HL-60 (cell line): Measurements from ENCODE around the gene PIH1D1.

Source experiments
- CTCF ChIP-seq: IDR thresholded peaks from one replicate; pipeline ENCODE4 v1.5.1; 2011; ENCODE audit warnings: low read length, control low read depth, inconsistent platforms; ENCODE audit not compliant: insufficient read depth
- REST ChIP-seq: IDR thresholded peaks from 2 replicates; pipeline ENCODE4 v1.6.1; 2012; ENCODE audit warnings: low read depth; ENCODE audit not compliant: insufficient replicate concordance

GRCh38 chr19:49470615-49470978 is 19.0 kb upstream of the PIH1D1 start:
- TF ChIP-seq CTCF, result no peak
- TF ChIP-seq REST, result no peak
